ENCODE data around the gene C14orf93.
A peak's percentile ranks its signal among the peaks of the same experiment; 100 is the strongest.
"Not testable (repeated sequence)": the region's sequence is repeated elsewhere in the genome, so short reads cannot be mapped to it uniquely, and the experiment has no call there.

C14orf93 gene

DNA sequence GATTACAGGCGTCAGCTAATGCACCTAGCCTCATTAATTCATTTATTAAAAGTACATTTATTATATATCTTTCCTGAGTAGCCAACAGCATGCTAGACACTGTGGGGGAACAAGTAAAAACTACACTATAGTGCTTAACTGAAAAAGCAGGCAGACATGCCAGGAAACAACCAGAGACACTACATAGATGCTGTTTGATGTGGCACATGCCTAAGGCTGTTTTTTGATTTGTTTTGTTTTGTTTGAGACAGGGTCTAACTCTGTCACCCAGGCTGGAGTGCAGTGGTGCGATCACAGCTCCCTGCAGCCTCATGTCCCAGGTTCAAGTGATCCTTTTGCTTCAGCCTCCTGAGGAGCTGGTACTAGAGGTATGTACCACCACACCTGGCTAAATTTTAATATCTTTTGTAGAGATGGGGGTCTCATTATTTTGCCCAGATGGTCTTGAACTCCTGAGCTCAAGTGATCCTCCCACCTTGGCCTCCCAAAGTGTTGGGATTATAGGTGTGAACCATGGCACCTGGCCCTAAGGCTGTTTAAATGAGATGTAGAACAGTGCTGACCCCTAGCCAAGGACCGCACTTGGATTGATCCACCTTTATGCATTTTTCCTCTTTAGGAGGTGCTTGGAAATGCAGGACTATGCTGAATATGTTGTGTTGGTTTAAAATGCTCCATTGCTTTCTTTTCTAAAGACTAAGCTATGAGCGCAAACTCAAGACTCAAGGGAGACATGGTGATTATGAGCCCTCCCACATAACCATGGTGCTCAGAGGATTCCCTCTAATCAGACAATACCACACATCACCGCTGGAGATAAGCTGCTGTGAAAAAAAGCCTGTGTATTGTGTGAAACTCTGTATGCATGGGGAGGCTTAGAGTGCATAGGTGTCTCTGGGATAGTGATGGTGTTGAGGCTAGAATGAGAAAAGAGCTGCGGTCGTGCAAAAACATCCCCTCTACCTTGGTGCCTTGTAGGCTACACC lies 10.5 kb upstream of the C14orf93 start:
- no peak for DNase-seq (ENCODE audit: low spot score)

DNA sequence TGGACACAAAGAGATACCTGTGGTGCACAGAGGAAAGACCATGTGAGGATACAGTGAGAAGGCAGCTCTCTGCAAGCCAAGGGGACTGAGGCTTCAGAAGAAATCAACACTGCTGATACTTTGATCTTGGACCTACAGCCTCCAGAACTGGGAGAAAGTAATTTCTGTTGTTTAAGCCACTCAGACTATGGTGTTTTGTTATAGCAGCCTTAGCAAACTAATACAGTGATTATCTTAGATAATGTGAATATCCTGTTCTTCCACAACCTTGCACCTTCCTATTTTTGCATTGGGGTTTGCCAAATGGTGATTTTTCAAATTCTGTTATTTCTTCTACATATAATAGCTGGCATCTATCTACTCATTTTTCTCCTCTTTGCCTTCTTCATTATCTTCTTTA lies 8.2 kb upstream of the C14orf93 start:
- DNase-seq (ENCODE audit: low spot score): no peak

DNA sequence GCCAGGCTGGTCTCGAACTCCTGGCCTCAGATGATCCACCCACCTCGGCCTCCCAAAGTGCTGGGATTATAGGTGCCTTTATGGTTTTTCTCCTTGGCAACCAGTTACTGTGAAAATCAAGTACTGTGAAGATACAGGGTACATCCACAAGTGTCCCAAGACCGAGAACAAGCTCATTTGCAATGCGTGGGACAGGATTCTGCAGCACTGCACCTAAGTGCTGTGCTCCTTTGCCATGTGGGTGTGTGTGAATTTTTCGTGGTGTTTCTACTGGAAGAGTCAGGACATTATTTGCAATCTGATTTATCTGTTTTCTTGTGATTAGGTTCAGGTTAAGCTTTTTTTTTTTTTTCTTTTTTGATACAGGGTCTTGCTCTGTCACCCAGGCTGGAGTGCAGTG lies 7.1 kb upstream of the C14orf93 start:
- no peak for DNase-seq (ENCODE audit: low spot score)

DNA sequence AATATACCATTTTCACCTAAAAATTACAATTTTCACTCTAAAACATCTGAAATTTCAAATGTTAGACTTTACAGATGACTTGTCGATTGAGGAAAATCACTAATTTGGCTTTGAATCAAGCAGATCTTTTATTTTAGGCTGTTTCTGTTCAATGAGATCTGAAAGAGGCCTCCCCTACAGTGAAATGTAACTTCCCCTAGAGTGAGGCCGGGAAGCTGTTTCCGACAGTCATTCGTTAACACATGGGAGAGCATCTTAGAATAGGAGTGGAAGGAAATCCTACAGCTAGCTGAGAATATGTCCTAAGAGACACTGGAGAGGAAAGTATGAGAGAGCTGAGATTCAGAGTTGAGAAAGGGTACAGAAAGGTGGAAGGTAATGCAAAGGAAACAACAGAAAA lies 5.7 kb upstream of the C14orf93 start:
- no peak for DNase-seq (ENCODE audit: low spot score)

DNA sequence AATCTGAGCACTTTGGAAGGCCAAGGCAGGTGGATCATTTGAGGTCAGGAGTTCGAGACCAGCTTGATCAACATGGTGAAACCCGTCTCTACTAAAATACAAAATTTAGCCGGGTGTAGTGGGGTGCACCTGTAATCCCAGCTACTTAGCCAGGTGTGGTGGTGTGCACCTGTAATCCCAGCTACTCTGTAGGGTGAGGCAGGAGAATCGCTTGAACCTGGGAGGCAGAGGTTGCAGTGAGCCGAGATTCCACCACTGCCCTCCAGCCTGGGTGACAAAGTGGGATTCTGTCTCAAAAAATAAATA lies 3.8 kb upstream of the C14orf93 start:
- not testable (repeated sequence) for DNase-seq (ENCODE audit: low spot score)

DNA sequence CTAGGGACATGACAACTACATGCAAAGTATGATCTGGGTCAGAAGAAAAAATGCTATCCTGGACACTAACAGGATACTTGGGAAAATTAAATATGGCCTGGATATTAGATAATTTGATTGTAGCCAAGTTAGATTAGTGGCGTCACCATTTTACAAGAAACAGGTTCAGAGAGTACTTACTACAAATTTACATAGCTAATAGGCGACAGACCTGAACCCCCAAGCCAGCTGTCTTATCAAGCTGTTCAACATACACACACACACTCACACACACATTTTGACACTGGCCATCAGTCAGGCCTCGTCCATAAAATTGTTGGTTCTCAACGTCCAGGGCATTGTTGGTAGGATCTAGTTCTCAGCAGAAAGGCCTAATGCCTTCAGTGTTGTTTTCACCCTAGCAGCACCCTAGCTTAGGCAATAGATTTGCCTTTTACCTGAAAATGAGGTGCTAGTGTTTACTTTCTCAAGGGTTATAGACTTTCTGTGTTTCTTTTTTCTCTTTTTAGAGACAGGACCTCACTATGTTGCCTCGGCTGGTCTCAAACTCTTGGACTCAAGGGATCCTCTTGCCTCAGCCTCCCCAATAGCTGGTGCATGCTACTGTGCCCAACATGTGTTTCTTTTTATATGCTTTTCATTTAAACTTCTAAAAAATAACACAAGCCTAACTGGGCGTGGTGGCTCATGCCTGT lies 3.3 kb upstream of the C14orf93 start:
- no peak for DNase-seq (ENCODE audit: low spot score)

DNA sequence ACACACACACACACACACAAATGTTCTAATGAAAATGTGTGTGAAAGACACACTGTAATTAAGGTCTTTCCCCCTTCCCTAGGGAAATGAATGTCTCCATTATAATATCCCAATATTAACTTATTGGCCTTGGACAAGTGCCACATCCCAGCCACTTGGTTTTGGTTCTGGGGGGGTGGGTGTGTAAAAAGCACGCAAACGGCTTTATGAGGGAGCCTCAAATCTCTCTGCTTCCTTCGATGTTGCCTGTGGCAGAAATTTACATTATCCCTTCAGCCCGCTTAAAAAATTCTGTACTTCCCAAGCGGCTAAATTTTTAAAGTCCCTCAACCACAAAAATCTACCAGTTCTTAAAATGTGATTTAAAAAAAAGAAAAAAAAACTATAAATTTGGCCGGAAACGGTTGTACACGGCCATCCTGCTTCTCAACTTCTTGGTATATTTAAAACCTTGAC lies 432 bp downstream of the C14orf93 start:
- no peak for DNase-seq (ENCODE audit: low spot score)

DNA sequence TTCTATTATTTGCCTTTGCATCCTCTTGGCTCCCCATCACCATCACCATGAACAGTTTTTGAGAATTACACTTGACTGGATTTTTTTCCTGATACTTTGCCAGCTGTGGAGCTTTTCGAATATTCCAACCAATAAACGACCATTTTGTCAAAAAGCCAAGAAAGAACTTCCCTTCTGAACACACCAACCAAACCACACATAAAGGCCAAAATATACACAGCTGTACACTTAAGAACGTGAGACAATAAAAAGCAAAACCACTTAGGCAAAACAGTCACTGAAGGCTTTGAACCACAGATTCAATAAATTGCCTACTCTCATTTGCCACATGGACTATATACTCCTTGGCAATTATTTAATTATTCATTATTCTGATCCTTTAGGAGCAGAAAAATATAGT lies 1.1 kb downstream of the C14orf93 start:
- DNase-seq (ENCODE audit: low spot score): no peak

DNA sequence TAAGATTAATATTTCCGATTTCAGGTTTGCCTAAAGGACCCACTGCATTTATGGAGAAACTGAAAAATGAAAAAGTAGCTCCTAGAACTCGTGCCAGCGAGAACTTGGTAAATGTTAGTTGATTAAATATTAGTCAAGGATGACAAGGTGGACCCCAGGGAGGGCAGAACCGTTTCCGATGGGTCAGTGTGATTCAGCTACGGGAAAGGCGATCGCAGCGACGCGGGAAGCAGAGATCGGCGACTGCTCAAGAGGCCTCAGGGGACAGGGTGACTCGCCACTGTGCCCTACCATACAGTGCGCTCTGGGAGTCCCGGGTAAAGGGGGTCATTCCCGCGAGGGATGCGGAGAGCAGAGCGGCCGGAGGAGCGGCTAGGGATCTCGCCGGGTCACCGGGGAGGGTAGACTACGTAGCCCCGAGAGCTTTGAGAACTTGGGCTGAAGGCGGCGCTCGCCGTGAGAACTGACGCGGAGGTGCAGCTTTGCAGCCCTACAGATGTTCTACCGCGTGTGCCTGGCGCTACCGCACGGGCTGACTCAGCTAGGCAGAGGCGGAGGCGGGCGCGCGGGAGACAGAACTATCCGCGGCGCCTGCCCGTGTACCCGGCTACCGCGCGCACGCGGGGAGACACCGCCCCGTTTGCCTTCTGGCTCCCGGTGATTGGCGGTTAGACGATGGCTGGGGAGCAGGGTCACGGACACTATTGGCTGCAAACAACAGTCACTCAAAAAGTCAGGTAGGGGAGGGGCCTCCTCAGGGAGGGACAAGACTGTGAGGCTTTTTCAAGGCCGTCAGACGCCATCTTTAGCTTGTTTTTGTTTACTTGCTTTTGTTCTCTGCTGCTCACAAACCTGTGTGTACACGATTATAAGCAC lies 3.2 kb downstream of the C14orf93 start:
- DNase-seq (ENCODE audit: low spot score): peak; percentile 98

DNA sequence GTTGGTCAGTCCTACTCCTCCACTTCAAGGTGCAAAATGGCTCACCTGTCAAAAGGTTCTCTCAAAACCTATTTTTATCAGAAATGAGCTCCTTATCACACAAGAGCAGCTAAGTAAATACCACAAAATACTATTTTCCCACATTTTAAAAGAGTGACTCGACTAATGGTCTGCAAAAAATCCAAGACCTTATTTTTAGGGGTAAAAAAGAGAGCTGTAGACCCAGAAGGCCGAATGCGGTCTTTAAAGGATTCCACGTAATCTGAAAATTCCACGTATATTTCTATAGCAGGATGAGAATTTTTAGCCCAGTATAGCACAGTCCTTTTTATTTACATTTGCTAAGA lies 3.8 kb downstream of the C14orf93 start:
- DNase-seq (ENCODE audit: low spot score): peak; percentile 25

DNA sequence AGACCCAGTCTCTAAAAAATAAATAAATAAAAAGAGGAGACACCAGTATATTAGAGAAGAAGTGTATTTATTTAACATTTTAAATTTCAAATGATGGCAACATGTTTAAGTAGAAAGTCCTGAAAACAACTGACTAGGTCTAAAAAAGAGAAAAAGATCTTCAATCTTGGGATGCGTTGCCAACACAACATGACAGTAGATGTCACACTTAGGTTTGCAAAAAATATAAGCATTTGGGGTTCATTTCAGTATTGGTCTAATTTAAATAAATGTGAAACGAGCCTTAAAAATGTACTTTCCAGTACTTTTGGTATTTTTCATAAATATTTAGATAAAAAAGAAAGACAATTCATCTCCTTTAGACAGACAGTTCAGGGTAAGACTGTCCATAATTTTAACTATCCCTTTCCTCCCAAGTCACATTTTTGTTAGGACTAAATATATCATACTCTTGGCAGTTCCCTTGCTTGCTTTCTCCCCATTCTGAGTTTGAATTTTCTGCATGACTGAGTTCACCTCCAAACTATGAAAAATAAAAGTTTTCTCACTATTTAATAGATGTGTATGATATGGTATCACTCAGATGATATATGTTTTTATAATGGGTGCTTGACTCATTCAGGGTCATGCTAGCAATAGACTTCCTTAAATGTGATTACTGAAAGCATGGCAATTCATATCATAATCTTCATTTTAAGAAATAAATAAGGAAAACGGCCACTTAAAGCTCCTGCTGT lies 4.3 kb downstream of the C14orf93 start:
- DNase-seq (ENCODE audit: low spot score): no peak

DNA sequence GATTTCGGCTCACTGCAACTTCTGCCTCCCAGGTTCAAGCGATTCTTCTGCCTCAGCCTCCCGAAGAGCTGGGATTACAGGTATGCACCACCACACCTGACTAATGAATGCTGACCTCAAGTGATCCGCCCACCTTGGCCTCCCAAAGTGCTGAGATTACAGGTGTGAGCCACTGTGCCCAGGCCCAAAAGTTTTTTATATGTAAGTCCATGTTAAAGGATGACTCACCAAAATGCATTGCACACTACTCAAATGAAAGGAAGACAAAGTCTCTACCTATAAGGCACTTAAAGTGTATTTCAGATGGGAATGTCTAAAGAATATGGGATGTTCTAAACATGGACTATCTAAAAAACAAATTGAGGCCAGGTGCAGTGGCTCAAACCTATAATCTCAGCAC lies 5.7 kb downstream of the C14orf93 start:
- not testable (repeated sequence) for DNase-seq (ENCODE audit: low spot score)

DNA sequence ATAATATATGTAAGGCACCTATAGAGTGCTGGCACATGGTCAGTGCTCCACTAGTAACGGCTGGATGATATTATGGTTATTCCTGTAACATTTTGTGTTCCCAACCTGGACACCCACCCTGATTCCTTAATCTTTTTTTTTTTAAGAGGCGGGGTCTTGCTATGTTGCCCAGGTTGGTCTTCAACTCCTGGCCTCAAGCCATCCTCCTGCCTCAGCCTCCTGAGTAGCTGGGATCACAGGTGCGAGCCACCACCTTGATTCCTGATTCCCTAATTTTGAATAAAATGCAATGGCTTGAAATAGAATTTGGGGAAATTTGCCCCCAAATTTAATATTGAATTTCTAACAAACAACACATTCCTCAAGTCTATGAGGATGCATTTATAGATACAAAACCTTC lies 7.4 kb downstream of the C14orf93 start:
- no peak for DNase-seq (ENCODE audit: low spot score)

DNA sequence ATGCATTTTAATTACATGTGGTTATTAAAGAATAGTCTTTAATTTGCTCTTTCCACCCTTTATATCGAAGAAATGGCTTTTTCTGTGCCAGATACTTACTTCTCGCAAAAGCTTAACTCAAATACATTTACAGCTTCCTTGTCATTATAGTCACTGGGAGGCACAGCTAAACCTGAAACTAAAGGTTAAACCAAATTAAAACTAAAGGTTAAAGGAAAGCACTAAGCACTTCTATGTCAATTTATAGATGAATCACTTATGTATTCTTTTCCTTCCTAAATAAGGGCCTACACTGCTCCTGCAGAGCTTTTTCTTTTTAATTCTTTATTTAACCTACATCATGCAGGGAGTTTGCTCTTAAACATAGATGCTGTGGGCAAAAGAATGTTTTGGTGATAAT lies 9.1 kb downstream of the C14orf93 start:
- no peak for DNase-seq (ENCODE audit: low spot score)

DNA sequence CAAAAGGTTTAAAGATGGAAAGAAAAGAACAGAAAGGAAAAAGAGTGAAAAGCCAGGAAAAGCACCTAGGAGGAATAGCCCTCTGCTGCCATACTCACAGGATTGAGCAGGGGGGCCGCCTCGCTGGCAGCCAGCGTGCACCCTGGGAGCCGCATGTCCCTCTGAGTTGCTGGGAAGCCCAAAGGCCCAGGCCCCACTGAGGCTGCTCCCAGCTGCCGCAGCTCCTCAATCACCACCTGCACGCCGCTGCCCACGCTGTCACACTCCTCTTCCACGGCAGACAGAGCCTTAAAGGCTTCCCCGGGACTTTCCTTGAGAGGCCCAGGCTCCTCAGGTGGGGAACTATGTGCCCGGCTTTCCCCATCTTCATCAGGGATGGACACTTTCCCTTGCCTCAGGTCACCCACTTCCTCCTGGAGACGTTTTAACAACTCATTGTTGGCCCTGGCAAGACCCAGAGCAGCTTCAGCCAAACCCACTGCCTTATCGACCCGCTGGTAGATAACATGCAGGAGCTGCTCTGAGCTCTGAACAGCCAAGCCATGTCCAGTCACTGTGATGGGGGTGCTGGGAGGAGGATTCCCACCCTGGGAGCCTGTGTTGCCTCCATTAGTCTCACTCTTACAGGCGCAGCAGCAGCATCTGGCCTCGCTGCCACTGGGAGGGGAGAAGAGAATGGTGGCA lies 11.5 kb downstream of the C14orf93 start:
- DNase-seq (ENCODE audit: low spot score): no peak

DNA sequence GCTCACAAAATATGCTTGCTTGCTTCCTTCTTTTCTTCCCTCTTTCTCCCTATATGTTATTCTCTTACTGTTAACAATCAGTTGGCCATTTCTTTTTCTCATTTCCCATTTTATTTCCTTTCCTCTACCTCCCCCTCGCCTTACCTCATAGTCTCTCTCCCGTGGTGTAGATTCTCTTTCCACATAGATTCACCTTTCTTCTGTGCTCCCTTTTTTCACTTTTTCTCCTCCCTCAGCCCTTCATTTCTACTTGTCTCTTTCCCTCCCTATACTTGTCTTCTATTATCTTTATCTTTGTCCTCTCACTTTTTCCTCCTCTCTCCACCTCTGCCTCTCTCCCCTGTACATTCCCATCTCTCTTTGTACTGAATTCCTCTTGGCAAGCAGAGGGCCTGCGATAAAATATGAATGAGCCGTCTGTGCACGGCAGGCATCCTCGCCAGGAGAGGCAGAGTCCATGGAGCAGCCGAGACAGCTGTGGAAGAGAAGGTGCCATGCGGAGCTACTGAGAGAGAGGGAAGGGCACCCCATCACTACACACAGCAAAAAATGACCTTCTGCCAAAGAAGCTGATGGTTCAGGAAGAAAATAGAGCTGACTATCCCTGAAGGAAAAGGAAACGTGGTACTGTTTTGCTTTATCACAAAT lies 12.1 kb downstream of the C14orf93 start:
- no peak for DNase-seq (ENCODE audit: low spot score)

DNA sequence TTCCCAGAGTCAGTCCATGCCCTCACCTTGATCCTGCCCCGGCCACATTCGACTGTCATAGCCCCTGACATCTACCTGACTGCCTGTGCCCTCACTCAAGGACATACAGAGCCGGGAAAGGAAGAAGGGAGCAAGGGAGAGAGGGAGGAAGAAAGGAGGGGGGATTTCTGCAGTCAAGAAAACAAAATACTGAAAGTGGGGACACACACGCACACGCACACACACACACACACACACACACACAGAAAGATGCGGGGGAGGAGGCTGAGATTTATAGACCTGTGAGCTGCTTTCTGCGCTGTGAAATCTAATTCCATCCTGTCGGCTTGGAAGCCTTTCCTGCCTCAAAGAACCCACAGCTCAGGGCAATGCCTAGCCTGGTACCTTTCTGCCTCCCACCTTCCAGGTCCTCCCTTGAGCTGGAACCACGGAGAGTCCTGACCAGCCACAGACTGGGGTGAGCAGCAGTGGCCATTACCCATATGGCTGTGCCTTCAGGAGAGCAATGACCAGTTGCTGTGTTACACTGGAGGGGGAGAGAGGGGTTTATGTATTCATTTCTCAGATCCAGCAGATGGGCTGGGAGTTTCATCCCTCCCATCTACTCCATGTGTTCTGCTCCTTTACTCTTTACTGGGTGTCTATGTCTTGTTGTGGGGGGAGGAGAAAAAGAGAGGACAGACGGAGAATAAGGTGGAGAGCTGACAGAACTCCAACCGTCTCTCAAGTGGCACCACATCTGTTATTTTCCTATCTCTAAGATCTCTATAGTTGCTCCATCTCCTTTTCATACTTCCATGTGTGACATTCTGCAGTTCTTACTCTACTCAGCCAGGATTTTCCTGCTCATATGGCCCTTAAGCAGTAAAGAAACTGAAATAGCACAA lies 12.9 kb downstream of the C14orf93 start:
- DNase-seq (ENCODE audit: low spot score): no peak

DNA sequence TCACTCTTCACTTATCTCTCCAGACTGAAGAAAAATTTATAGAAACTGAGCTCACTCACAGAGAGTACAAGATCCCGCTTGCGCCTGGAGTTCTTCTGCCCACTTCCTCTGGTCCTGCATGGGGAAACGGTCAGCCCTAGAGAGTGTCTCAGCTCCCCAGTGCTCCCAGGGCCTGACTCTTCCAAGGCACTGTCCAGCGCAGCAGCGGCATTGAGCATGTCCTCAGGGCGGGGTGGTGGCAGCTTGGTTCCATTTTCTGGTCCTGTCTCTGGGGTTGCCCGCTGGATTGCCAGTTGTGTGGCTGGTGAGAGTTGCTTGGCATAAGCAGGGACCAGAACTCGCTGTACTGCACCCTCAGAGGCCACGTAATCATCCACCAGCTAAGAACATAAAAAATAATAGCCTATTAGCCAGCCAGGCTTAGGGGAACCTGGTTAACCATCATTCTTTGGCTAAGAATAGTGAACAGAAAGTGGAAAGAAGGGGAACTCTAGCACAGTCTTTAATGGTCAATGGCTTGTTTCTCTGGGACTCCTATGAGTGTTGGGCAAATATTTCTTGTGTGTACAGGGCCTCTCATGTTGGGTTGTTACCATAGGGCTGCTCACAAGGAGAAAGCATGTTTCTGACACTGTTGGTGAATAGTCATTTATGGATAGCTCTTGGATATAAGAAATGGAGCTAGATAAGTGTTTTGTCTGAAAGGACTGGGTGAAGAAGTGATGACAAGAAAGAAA lies 13.9 kb downstream of the C14orf93 start:
- DNase-seq (ENCODE audit: low spot score): no peak

DNA sequence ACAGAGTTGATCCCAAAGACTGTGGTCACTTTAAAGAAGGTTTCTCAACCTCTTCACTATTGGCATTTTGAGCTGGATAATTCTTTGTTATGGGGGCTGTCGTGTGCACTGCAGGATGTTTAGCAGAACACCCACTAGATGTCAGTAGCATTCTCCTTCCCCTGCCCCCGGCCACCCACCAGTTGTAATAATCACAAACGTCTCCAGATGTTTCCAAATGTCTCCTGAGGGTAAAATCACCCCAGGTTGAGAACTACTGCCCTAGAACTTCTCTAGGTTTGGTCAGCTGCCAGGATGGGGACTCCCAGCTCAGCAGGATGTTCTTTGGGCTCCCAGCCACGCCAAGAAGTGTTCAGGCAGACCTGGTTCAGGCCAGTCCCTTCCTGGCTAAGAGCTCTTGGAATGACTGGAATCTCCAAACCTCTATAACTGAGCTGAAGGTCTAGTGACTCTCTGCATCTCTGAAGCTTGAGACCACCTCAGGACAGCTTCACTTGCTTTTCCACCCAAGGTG lies 15.1 kb downstream of the C14orf93 start:
- peak; percentile 37 for DNase-seq (ENCODE audit: low spot score)
